Brain microvascular endothelial cell (primary cell): Measurements from ENCODE around the gene STAT5A.

Source experiments
- DNase-seq: peaks from one replicate; pipeline ENCODE4 v3.0.0-alpha.2; 2020
- H3K27ac ChIP-seq: fragments of 250-450 bp; sonication (Bioruptor Pico); 2 replicates; pipeline ENCODE4 v1.5.1; 2020; ENCODE audit warnings: mild to moderate bottlenecking, moderate library complexity
- H3K27me3 ChIP-seq: fragments of 250-450 bp; sonication (Bioruptor Pico); replicated peaks from 2 replicates; pipeline ENCODE4 v1.5.1; 2020; ENCODE audit warnings: mild to moderate bottlenecking
- H3K36me3 ChIP-seq: fragments of 250-450 bp; sonication (Bioruptor Pico); replicated peaks from 2 replicates; pipeline ENCODE4 v1.5.1; 2020; ENCODE audit warnings: mild to moderate bottlenecking
- H3K4me3 ChIP-seq: 2 replicates; pipeline ENCODE4 v1.5.1; 2011; ENCODE audit warnings: low read depth, mild to moderate bottlenecking, control low read depth, low read length, moderate library complexity
- in situ Hi-C: cut with HindIII; loops from 2 replicates; pipeline ENCODE4 v1.10.0; 2017; ENCODE audit warnings: low sequenced_read_pairs, low pct_ligation_motif_present
- TF ChIP-seq, protein P1 (sequence below): IDR thresholded peaks from 2 replicates; pipeline ENCODE4 v1.5.1; 2011; ENCODE audit warnings: low read depth, mild to moderate bottlenecking, moderate library complexity, low read length, control low read depth, inconsistent platforms; ENCODE audit errors: missing control alignments

STAT5A gene

DNA sequence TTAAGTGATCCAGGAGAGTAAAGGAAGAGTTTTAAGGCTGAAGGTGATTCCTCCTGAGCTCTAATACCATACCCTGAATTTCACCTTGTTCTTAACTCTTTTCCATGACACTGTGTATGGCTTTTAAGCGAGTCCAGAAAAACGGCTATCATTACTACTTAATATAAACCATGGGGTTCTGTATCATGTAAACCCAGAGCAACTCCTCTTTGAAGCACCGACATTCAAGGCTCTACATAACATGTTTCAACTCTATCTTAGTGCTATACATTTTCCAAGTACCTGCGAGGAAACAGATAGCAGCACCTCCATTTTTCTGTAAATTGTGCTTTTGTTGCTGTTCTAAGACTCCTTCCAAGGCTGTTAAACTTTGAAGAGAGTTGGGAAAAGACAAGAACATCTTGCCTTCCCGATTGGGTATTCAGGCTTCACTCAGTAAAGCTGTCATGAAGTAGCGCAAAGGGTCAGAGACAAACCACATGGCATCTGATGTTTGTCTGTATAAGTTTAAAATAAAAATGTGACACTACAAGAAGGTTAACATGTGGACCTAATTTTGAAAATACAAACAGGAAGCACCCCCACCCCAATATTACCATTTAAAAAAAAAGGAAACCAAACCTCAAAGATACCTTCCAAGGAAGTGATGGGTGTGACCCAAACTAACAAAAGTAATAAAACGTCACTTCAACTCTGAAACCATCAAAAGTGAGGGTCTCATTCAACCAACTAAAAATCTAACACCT, 16.0 kb upstream of the STAT5A start:
- H3K27me3 ChIP-seq, result no peaks in the 10 kb centered on the region
- no peak for DNase-seq
- H3K4me3 ChIP-seq, result no peak overlapping the region
- H3K36me3 ChIP-seq, result no peaks in the 10 kb centered on the region
- in situ Hi-C loops, result no loop called here
- no peak overlapping the region for H3K27ac ChIP-seq
- TF ChIP-seq, protein P1, sequence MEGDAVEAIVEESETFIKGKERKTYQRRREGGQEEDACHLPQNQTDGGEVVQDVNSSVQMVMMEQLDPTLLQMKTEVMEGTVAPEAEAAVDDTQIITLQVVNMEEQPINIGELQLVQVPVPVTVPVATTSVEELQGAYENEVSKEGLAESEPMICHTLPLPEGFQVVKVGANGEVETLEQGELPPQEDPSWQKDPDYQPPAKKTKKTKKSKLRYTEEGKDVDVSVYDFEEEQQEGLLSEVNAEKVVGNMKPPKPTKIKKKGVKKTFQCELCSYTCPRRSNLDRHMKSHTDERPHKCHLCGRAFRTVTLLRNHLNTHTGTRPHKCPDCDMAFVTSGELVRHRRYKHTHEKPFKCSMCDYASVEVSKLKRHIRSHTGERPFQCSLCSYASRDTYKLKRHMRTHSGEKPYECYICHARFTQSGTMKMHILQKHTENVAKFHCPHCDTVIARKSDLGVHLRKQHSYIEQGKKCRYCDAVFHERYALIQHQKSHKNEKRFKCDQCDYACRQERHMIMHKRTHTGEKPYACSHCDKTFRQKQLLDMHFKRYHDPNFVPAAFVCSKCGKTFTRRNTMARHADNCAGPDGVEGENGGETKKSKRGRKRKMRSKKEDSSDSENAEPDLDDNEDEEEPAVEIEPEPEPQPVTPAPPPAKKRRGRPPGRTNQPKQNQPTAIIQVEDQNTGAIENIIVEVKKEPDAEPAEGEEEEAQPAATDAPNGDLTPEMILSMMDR, result no peak

DNA sequence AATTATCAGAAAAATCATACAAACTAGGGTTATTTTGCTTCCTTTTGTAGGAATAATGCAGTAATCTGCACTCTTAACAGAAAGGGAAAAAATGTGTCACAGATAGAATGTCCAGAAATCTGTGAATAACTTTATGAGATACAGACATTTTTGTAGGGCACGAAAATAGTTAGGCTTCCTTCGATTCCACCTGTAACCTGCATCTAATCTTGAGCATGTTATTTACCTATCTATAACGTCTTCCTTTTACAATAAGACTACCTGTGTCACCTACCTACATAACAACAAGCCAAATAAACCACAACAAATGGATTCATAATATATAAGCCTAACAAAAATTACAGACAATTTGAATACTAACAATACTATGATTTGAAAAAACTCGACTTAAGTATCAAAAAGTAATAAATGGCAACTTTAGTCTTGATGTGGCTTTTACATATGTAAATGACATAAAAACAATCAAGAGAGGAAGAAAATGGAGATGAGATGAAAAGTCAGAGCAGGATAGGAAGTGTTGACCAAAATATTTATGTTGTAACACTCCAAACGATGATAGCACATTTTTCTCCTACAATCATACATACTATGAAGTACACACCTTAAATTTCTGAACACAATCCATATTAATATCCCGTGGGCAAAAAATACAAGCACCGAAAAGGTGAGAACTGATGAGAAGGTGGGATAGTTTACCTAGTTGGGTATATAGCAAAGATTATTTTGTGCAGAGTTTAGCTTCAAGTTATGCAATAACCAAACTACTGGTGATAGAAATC, 14.6 kb upstream of the STAT5A start:
- H3K27ac ChIP-seq, result no peak overlapping the region
- DNase-seq, result no peak
- no peaks in the 10 kb centered on the region for H3K36me3 ChIP-seq
- H3K27me3 ChIP-seq, result no peaks in the 10 kb centered on the region
- H3K4me3 ChIP-seq, result no peak overlapping the region
- TF ChIP-seq, protein P1, result no peak
- in situ Hi-C loops, result no loop called here

DNA sequence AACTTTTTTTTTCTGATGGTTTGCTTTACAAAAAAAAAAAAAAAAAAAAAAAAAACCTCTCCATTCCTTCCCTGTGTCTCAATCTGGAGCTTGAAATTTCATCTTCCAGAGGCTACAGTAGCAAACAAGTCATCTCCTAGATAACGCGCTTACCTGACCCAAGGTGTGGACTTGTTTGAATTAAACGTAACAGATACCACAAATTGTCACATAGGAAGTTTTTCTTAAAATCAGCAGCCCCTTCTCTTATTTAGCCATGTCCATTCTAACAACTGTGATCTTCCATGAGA, 14.1 kb upstream of the STAT5A start:
- Histone ChIP-seq H3K27me3 (no peaks in the 10 kb centered on the region), H3K36me3 (no peaks in the 10 kb centered on the region), H3K27ac (no peak overlapping the region), H3K4me3 (no peak overlapping the region)
- in situ Hi-C loops, result no loop called here
- TF ChIP-seq, protein P1, result no peak
- DNase-seq, result no peak

DNA sequence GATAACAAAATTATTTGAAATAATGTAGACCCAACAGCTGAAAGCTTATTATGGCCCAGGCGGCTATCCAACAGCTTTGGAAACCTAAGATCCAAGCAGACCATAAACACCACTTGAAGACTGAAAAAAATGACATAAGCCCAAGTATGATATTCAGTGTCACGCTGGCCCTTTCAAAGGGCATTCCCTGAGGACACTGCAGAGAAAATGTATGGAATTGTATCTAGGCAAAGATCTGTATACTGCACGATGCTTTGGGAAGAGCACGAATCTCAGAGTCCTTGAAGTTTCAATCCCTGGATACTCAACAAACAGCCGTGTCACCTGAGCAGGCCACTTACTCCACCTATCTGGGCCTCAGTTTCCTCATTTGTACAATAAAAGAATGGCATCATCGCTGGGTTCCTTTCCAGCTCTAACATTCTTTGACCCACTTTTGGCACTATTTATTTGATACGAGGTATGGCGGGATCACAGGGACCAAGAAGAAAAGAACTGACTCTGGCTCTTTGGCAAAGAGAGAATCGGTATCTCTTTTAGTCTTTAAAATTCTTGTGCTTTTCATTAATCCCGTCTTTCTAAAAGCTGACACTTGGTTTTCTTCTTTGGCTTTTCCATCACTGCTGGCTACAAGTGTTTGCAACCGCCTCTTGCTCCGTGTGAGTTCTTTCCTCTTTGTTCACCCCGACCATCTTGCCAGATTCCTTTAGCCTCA, 13.3 kb upstream of the STAT5A start:
- H3K27ac ChIP-seq, result no peak overlapping the region
- TF ChIP-seq, protein P1, result no peak
- in situ Hi-C loops, result no loop called here
- H3K36me3 ChIP-seq, result no peaks in the 10 kb centered on the region
- H3K4me3 ChIP-seq, result peak overlapping the region; percentile 82
- no peak for DNase-seq
- H3K27me3 ChIP-seq, result no peaks in the 10 kb centered on the region

DNA sequence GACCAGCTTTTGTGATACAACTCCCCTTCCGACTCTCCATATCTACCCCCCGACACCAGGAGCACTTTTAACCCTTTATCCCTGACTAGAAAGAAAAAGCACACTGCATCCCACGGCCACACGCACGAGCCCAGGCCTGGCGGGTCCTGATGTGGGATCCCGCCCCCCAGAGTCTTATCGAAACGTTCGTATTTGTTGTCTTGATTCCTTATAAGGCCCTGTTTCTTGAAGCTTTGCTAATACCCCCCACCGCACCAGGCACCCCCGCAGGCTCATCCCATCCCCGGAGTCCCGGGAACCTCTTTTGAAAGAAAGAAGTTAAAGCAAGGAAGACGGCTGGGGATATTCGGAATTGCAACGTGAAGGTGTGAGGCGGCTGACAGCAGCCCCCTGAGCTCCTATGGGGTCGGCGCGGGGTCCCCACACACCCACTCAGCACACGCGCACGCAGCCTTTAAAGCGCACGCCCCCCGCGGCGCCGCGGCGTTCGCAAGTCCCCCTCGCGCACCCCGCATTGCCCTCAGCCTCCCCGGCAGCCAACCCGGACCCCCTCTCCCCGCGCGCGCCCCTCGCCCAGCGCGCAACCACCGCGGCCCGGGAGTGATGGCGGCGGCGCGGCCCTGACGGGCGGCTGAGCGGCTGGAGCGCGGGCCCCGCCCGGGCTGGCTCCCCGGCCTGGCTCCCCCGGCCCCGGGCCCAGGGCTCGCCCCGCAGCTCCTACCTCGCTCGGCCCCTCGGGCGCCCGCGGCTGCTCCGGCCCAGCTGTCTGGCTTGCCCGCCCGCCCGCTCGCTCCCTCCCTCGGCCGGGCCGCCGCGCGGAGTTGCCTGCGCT, 12.6 kb upstream of the STAT5A start:
- Histone ChIP-seq H3K4me3 (peak overlapping the region; percentile 82), H3K27ac (peak overlapping the region; percentile 41), H3K27me3 (no peaks in the 10 kb centered on the region), H3K36me3 (no peaks in the 10 kb centered on the region)
- in situ Hi-C loops, result no loop called here
- TF ChIP-seq, protein P1, result no peak
- DNase-seq, result peak; percentile 32
